Stimulated activated CD4-positive, alpha-beta T cell treated with anti-CD3 and anti-CD28 coated beads, Interleukin-1b, Interleukin-23, amount 100 ng/mL, for 4 hours (primary cell): ENCODE measurements around the gene SPON2.

Experiments used
- DNase-seq, 2 donors: peaks; one replicate each; pipeline ENCODE4 v3.0.0-alpha.2; 2020; ENCODE audit warnings: low read depth in 2 of 2

SPON2 gene

GRCh38 chr4:1208970-1209704 is 36.8 kb upstream of the SPON2 start:
- DNase-seq: no peak

- DNase-seq: no peak
Measured at GRCh38 chr4:1208266-1208961, 36.0 kb upstream of the SPON2 start.

- no peak for DNase-seq
Measured at GRCh38 chr4:1207603-1208265, 35.4 kb upstream of the SPON2 start.

GRCh38 chr4:1207157-1207470 is 34.7 kb upstream of the SPON2 start:
- DNase-seq: no peak

- DNase-seq: no peak
Measured at GRCh38 chr4:1206299-1207156, 34.1 kb upstream of the SPON2 start.

- DNase-seq: no peak
Measured at GRCh38 chr4:1205586-1206298, 33.4 kb upstream of the SPON2 start.

GRCh38 chr4:1204828-1205585 is 32.6 kb upstream of the SPON2 start:
- DNase-seq: no peak

- DNase-seq: no peak
Measured at GRCh38 chr4:1204286-1204827, 32.0 kb upstream of the SPON2 start.

- no peak for DNase-seq
Measured at GRCh38 chr4:1203026-1203616, 30.7 kb upstream of the SPON2 start.

GRCh38 chr4:1202526-1203011 is 30.2 kb upstream of the SPON2 start:
- no peak for DNase-seq

- peak; percentile 39 to 52 for DNase-seq
Measured at GRCh38 chr4:1201851-1202525, 29.6 kb upstream of the SPON2 start.

GRCh38 chr4:1200425-1201035 is 28.1 kb upstream of the SPON2 start:
- DNase-seq: no peak

GRCh38 chr4:1199556-1200331 is 27.4 kb upstream of the SPON2 start:
- DNase-seq: no peak

GRCh38 chr4:1198098-1198844 is 25.9 kb upstream of the SPON2 start:
- no peak for DNase-seq

GRCh38 chr4:1196421-1197183 is 24.2 kb upstream of the SPON2 start:
- DNase-seq: no peak

GRCh38 chr4:1195891-1196401 is 23.6 kb upstream of the SPON2 start:
- DNase-seq: no peak
